HL-60 (cell line): ENCODE data around the gene ST6GALNAC3.

Experiments
- DNase-seq, 2 experiments: peaks; one replicate each; pipeline ENCODE4 v3.0.0-alpha.2; 2010 to 2020; ENCODE audit warnings: low read depth in 1 of 2, low spot score in 1 of 2
- H3K27ac ChIP-seq: fragments of 250-450 bp; sonication (Bioruptor Pico); replicated peaks from 2 replicates; pipeline ENCODE4 v1.5.1; 2020; ENCODE audit warnings: mild to moderate bottlenecking, moderate library complexity
- H3K27me3 ChIP-seq: fragments of 250-450 bp; sonication (Bioruptor Pico); 2 replicates; pipeline ENCODE4 v1.5.1; 2021; ENCODE audit warnings: mild to moderate bottlenecking, moderate library complexity; ENCODE audit not compliant: insufficient read depth, poor library complexity, severe bottlenecking
- H3K4me3 ChIP-seq: replicated peaks from 2 replicates; pipeline ENCODE4 v1.5.1; 2011; ENCODE audit warnings: mild to moderate bottlenecking, control low read depth, low read length; ENCODE audit not compliant: insufficient read depth
- GABPA ChIP-seq: IDR thresholded peaks from 2 replicates; pipeline ENCODE4 v1.6.1; 2012; ENCODE audit warnings: low read depth
- POLR2AphosphoS5 ChIP-seq: IDR thresholded peaks from 2 replicates; pipeline ENCODE4 v1.6.1; 2012; ENCODE audit warnings: low read depth
- SPI1 ChIP-seq: IDR thresholded peaks from 2 replicates; pipeline ENCODE4 v1.6.1; 2012; ENCODE audit warnings: low read depth, mild to moderate bottlenecking, borderline replicate concordance
- TF ChIP-seq, protein P1 (sequence below): IDR thresholded peaks from 2 replicates; pipeline ENCODE4 v1.6.1; 2012; ENCODE audit warnings: low read depth; ENCODE audit not compliant: insufficient replicate concordance
- TF ChIP-seq, protein P2 (sequence below): IDR thresholded peaks from one replicate; pipeline ENCODE4 v1.5.1; 2011; ENCODE audit warnings: low read length, control low read depth, inconsistent platforms; ENCODE audit not compliant: insufficient read depth

The ST6GALNAC3 gene

DNA sequence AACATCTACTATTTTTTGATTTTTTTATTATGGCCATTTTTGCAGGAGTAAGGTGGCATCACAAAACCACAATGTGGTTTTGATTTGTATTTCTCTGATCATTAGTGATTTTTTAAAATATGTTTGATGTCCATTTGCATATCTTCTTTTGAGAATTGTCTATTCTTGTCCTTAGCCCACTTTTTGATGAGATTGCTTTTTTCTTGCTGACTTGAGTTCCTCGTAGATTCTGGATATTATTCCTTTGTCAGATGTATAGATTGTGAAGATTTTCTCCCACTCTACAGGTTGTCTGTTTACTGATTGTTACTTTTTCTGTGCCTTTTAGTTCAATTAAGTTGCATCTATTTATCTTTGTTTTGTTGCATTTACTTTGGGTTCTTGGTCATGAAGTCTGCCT, 375.7 kb downstream of the ST6GALNAC3 start:
- Histone ChIP-seq H3K4me3 (no peak overlapping the region), H3K27ac (no peak overlapping the region), H3K27me3 (no peaks in the 10 kb centered on the region)
- TF ChIP-seq GABPA (no peak), SPI1 (no peak)
- TF ChIP-seq, protein P1, sequence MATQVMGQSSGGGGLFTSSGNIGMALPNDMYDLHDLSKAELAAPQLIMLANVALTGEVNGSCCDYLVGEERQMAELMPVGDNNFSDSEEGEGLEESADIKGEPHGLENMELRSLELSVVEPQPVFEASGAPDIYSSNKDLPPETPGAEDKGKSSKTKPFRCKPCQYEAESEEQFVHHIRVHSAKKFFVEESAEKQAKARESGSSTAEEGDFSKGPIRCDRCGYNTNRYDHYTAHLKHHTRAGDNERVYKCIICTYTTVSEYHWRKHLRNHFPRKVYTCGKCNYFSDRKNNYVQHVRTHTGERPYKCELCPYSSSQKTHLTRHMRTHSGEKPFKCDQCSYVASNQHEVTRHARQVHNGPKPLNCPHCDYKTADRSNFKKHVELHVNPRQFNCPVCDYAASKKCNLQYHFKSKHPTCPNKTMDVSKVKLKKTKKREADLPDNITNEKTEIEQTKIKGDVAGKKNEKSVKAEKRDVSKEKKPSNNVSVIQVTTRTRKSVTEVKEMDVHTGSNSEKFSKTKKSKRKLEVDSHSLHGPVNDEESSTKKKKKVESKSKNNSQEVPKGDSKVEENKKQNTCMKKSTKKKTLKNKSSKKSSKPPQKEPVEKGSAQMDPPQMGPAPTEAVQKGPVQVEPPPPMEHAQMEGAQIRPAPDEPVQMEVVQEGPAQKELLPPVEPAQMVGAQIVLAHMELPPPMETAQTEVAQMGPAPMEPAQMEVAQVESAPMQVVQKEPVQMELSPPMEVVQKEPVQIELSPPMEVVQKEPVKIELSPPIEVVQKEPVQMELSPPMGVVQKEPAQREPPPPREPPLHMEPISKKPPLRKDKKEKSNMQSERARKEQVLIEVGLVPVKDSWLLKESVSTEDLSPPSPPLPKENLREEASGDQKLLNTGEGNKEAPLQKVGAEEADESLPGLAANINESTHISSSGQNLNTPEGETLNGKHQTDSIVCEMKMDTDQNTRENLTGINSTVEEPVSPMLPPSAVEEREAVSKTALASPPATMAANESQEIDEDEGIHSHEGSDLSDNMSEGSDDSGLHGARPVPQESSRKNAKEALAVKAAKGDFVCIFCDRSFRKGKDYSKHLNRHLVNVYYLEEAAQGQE: no peak
- TF ChIP-seq, protein P2, sequence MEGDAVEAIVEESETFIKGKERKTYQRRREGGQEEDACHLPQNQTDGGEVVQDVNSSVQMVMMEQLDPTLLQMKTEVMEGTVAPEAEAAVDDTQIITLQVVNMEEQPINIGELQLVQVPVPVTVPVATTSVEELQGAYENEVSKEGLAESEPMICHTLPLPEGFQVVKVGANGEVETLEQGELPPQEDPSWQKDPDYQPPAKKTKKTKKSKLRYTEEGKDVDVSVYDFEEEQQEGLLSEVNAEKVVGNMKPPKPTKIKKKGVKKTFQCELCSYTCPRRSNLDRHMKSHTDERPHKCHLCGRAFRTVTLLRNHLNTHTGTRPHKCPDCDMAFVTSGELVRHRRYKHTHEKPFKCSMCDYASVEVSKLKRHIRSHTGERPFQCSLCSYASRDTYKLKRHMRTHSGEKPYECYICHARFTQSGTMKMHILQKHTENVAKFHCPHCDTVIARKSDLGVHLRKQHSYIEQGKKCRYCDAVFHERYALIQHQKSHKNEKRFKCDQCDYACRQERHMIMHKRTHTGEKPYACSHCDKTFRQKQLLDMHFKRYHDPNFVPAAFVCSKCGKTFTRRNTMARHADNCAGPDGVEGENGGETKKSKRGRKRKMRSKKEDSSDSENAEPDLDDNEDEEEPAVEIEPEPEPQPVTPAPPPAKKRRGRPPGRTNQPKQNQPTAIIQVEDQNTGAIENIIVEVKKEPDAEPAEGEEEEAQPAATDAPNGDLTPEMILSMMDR: no peak
- DNase-seq: no peak

DNA sequence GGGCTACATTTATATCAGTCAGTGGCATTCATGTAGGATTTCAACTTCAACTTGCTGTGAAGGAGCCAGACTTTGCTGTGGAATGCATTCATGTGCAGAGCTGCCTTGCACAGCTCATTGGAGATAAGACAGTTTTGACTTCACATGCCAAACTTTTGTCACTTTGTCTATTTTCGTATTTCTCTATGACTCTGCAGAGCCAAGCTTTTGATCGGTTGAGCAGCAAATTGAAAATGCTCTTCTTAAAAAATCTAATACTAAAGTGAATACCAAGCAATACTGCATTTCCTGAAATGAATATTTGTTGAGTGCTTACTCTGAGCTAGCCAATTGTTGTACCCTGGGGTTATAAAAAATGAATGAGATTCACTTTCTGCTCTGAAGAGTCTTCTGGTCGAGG, 388.7 kb downstream of the ST6GALNAC3 start:
- TF ChIP-seq, protein P2: no peak
- no peak for TF ChIP-seq GABPA
- no peak for TF ChIP-seq POLR2AphosphoS5
- no peak for TF ChIP-seq SPI1
- TF ChIP-seq, protein P1: no peak
- Histone ChIP-seq H3K27ac (no peak overlapping the region), H3K4me3 (no peak overlapping the region), H3K27me3 (no peaks in the 10 kb centered on the region)
- no peak for DNase-seq

DNA sequence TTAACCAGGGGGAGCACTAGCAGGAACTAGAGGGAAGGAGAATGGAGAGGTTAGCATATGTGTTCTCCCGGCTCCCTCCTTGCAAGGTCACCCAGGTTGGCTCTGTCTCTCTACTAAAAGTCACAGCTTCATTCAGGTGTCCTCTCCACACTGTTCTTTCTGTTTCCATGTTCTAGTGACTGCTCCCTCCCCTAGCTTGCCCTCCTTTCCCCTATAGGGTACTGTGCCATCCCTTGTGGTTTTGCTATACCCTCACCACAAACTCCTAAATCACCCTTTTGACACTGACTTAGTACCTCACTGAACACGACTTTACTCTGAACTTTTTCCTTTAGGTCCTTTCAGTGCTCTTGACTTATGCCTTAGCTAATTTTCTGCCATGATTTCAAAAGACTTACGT, 389.3 kb downstream of the ST6GALNAC3 start:
- no peak for DNase-seq
- H3K4me3 ChIP-seq: no peak overlapping the region
- TF ChIP-seq POLR2AphosphoS5: no peak
- TF ChIP-seq, protein P1: no peak
- TF ChIP-seq, protein P2: no peak
- TF ChIP-seq GABPA: no peak
- no peak for TF ChIP-seq SPI1

More for the DNA sequence above, 389.3 kb downstream of the ST6GALNAC3 start:
- Histone ChIP-seq H3K27me3 (no peaks in the 10 kb centered on the region), H3K27ac (no peak overlapping the region)
